OCI-LY3 (cell line): ENCODE results near the gene CLTCL1.

Source experiments
- CTCF ChIP-seq: fragments of 200-600, 300-600 bp; sonication (generic); IDR thresholded peaks from 2 replicates; pipeline ENCODE4 v1.5.1; 2014; ENCODE audit warnings: antibody characterized with exemption, low read length, low read depth
- EZH2phosphoT487 ChIP-seq: fragments of 200-600 bp; shearing (Covaris generic); IDR thresholded peaks from 2 replicates; pipeline ENCODE4 v1.6.1; 2018; ENCODE audit warnings: antibody characterized with exemption, mixed run types, low read depth

- no peak for TF ChIP-seq CTCF
- no peak for TF ChIP-seq EZH2phosphoT487
Observed at GRCh38 chr22:19277785-19278184, 13.7 kb downstream of the CLTCL1 start.
